Gastrocnemius medialis (tissue), 4 donors: ENCODE measurements around the gene EME1. TPM values are rescaled to one million over a fixed set of nuclear protein-coding genes. Genes with fewer than 3 reads are reported as not detected.
A peak's percentile ranks its signal among the peaks of the same experiment; 100 is the strongest.

Experiments used
- ATAC-seq, 2 donors: fragments of 150-250 bp; one replicate each; pipeline ENCODE4 v1.9.1; 2016
- DNase-seq, 2 donors: peaks; one replicate each; pipeline ENCODE4 v3.0.0-alpha.2; 2019
- H3K27ac ChIP-seq, 4 donors: fragments of 200-600 bp; sonication (generic); 1 replicate in 1 of 4; 2 replicates in 3 of 4; pipeline ENCODE4 v1.5.1; 2016 to 2018; ENCODE audit warnings: mild to moderate bottlenecking in 2 of 4, moderate library complexity in 1 of 4
- H3K27me3 ChIP-seq, 3 donors: fragments of 200-600 bp; sonication (generic) in 2 of 3; 1 replicate in 1 of 3; 2 replicates in 2 of 3; pipeline versions ENCODE4 v1.5.1 to v1.6.0; 2016 to 2019; ENCODE audit warnings: mild to moderate bottlenecking in 1 of 3, moderate library complexity in 1 of 3
- H3K36me3 ChIP-seq, 2 donors: fragments of 200-600 bp; sonication (generic) in 1 of 2; one replicate each; pipeline ENCODE4 v1.5.1; 2017 to 2018
- H3K4me1 ChIP-seq, 2 donors: fragments of 200-600 bp; sonication (generic) in 1 of 2; one replicate each; pipeline ENCODE4 v1.5.1; 2016 to 2017; ENCODE audit warnings: mild to moderate bottlenecking in 2 of 2
- H3K4me3 ChIP-seq, 4 donors: fragments of 200-600 bp; sonication (generic) in 3 of 4; 1 replicate in 1 of 4; 2 replicates in 3 of 4; pipeline ENCODE4 v1.5.1; 2016 to 2019; ENCODE audit warnings: mild to moderate bottlenecking in 2 of 4
- H3K9me3 ChIP-seq, 3 donors: fragments of 200-600 bp; sonication (generic) in 2 of 3; 1 replicate in 1 of 3; 2 replicates in 2 of 3; pipeline ENCODE4 v1.5.1; 2016 to 2019
- POLR2A ChIP-seq, 2 donors: fragments of 450-650 bp; IDR thresholded peaks; one replicate each; pipeline ENCODE4 v1.6.1; 2017; ENCODE audit warnings: antibody characterized with exemption in 2 of 2, mild to moderate bottlenecking in 2 of 2, moderate library complexity in 2 of 2
- in situ Hi-C, 4 donors: fragments of 200-750 bp; cut with MboI; loops; one replicate each; pipeline versions ENCODE4 v1.15.0 to v1.8.0; 2017; ENCODE audit warnings: low sequenced_read_pairs in 4 of 4
- intact Hi-C: fragments of 100-400 bp; cut with DNase I; formaldehyde crosslinking; loops from one replicate; pipeline ENCODE4 v1.15.1; 2023; ENCODE audit warnings: low total_unique reads
- total RNA-seq, 4 donors: library from RNA; depleted of rRNA; stranded (reverse); fragments of >200 nt; gene quantifications; one replicate each; pipeline versions ENCODE4 v1.1.0 to v1.2.3, GENCODE V29; 2016
- TF ChIP-seq, protein P1 (sequence below), 5 experiments: fragments of 450-650 bp in 3 of 5; fragments of 200-600 bp in 2 of 5; sonication (generic) in 2 of 5; IDR thresholded peaks in 4 of 5; conservative IDR thresholded peaks in 1 of 5; 1 replicate in 4 of 5; 2 replicates in 1 of 5; pipeline ENCODE4 v1.5.1; 2016 to 2019; ENCODE audit warnings: antibody characterized with exemption in 5 of 5, mild to moderate bottlenecking in 3 of 5, moderate library complexity in 3 of 5

EME1 gene
- total RNA-seq, 4 donors from 2014 or later: 0.82 to 0.95 TPM; not detected in 2

- ATAC-seq (no peak), DNase-seq (no peak)
- Histone ChIP-seq H3K27ac (no peak overlapping the region), H3K4me3 (peak overlapping the region in 1 of 4 donors; percentile 79), H3K4me1 (peaks cover 8 to 19% of the 10 kb centered on the region in 2 donors), H3K9me3 (no peaks in the 10 kb centered on the region), H3K27me3 (no peaks in the 10 kb centered on the region), H3K36me3 (no peaks in the 10 kb centered on the region)
- in situ Hi-C loops: no loop called here
- TF ChIP-seq, protein P1, sequence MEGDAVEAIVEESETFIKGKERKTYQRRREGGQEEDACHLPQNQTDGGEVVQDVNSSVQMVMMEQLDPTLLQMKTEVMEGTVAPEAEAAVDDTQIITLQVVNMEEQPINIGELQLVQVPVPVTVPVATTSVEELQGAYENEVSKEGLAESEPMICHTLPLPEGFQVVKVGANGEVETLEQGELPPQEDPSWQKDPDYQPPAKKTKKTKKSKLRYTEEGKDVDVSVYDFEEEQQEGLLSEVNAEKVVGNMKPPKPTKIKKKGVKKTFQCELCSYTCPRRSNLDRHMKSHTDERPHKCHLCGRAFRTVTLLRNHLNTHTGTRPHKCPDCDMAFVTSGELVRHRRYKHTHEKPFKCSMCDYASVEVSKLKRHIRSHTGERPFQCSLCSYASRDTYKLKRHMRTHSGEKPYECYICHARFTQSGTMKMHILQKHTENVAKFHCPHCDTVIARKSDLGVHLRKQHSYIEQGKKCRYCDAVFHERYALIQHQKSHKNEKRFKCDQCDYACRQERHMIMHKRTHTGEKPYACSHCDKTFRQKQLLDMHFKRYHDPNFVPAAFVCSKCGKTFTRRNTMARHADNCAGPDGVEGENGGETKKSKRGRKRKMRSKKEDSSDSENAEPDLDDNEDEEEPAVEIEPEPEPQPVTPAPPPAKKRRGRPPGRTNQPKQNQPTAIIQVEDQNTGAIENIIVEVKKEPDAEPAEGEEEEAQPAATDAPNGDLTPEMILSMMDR (IDR thresholded peaks at IDR 0.05 in 4 of 5, conservative IDR thresholded peaks at IDR 0.05 in 1 of 5): no peak
- no peak for TF ChIP-seq POLR2A (IDR thresholded peaks at IDR 0.05)
- intact Hi-C loops: loop anchor here (2.0 kb wide), 1 partner anchor 28 kb away; the partner anchor contains the start of genes EME1 and MRPL27
Measured at GRCh38 chr17:50344731-50345365, 28.2 kb upstream of the EME1 start.

DNA sequence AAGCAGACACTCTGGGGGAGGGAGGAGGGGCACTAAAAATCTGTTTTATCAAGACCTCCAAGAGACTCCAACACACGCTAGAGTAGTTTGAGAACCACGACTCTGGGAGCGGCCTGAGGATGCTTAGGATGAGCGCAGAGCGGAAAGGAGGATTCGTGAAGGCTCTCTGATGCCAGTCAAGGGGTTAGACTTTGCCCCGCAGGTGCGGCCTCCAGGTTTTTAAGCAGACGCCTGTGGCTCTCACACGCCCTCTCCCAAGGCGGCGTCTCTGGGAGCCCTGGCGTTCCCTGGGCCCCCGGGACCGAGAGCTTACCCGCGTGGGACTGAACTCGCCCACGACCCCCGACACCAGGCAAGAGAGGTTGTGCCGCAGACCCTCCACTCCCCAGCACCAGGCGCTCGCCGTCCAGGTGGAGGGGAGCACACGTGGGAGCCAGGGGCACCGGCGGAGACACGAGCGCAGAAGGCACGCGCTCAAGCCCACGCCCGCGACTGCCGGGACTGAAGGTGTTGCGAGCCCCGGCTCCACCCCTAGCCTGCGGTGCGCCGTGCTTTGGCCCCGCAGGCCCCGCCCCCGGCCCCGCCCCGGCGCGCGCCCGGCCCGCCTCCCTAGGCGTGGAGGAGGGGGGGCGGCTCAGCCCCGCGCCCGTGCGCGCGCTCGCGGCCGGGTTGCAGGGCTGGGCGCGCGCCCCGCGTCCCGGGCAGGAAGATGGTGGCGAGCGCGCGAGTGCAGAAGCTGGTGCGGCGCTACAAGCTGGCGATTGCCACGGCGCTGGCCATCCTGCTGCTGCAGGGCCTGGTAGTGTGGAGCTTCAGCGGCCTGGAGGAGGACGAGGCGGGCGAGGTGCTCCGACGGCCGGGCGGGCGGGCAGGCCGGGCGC is 27.4 kb upstream of the EME1 start, which contains the start of gene XYLT2:
TSS of gene XYLT2 (plus strand) at position 695 of the 881 bp plus-strand sequence. CDS start at position 710, 15 bp downstream.
- Histone ChIP-seq H3K27me3 (no peaks in the 10 kb centered on the region), H3K27ac (peak within 1 kb of the TSS; percentile 69 to 76 (median 73)), H3K36me3 (no peaks in the 10 kb centered on the region), H3K9me3 (no peaks in the 10 kb centered on the region), H3K4me1 (peaks cover 8 to 19% of the 10 kb centered on the region in 2 donors), H3K4me3 (peak within 1 kb of the TSS; percentile 76 to 89 (median 84))
- peak; percentile 77 to 90 for ATAC-seq
- intact Hi-C loops: loop anchor here (2.0 kb wide), 1 partner anchor 27 kb away; the partner anchor contains the start of genes EME1 and MRPL27
- peak; percentile 72 to 82 for DNase-seq
- peak; percentile 50 to 63 for TF ChIP-seq POLR2A (IDR thresholded peaks at IDR 0.05)
- TF ChIP-seq, protein P1 (IDR thresholded peaks at IDR 0.05 in 4 of 5, conservative IDR thresholded peaks at IDR 0.05 in 1 of 5): no peak
- in situ Hi-C loops: no loop called here

DNA sequence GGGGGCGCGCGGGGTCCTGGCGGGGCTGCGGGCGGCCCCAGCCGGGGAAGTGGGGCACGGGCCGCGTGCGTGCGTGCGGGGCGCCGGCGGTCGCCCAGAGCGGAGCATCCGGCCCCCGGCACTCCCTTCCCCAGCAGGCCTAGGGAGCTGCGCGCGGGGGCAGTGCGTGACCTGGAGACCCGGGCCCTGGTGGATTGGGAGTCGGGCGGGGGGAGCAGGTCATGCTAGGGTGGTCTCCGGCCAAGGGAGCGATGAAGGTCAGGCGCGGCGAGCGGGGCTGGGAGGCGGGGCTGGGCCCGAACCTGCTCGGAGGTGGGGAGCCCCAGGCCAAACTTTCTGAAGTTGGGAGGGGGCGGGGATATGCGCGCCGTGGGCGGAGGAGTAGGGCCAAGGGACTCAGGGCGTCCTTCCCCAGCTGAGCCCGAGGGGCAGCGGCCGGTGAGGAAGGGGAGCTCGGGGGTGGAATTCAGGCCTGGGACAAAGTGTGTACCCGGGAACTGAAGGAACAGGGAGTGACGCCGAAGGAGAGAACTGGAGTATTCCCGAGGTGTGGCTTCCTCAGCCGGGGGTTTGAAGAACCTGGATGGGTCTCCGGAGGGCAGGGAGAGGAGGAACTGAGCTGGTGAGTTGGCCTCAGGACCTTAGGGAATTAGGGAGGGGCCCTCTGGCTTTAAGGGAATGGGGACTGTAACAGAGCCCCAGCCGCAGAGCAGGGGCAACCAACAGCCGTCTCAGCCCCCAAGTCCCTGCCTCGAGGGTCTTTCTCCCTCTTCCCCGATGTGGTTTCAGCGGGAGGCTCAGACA is 26.5 kb upstream of the EME1 start:
- intact Hi-C loops (no loop called here), in situ Hi-C loops (no loop called here)
- no peak for TF ChIP-seq POLR2A (IDR thresholded peaks at IDR 0.05)
- TF ChIP-seq, protein P1 (IDR thresholded peaks at IDR 0.05 in 4 of 5, conservative IDR thresholded peaks at IDR 0.05 in 1 of 5): no peak
- Histone ChIP-seq H3K4me1 (peaks cover 8 to 19% of the 10 kb centered on the region in 2 donors), H3K9me3 (no peaks in the 10 kb centered on the region), H3K27me3 (no peaks in the 10 kb centered on the region), H3K36me3 (no peaks in the 10 kb centered on the region), H3K4me3 (peak overlapping the region; percentile 76 to 89 (median 84)), H3K27ac (peak overlapping the region; percentile 50 to 76 (median 64))
- DNase-seq (peak in 1 of 2 donors; percentile 33), ATAC-seq (peak; percentile 51 to 55)

GRCh38 chr17:50347117-50347893 is 25.7 kb upstream of the EME1 start:
- DNase-seq (no peak), ATAC-seq (no peak)
- no peaks in the 10 kb centered on the region for H3K9me3 ChIP-seq
- peak overlapping the region; percentile 76 to 89 (median 84) for H3K4me3 ChIP-seq
- H3K27ac ChIP-seq: peak overlapping the region in 2 of 4 donors; percentile 69 to 76
- intact Hi-C loops: no loop called here
- peaks cover 8 to 19% of the 10 kb centered on the region in 2 donors for H3K4me1 ChIP-seq
- H3K36me3 ChIP-seq: no peaks in the 10 kb centered on the region
- H3K27me3 ChIP-seq: no peaks in the 10 kb centered on the region
- TF ChIP-seq POLR2A (IDR thresholded peaks at IDR 0.05): no peak
- TF ChIP-seq, protein P1 (IDR thresholded peaks at IDR 0.05 in 4 of 5, conservative IDR thresholded peaks at IDR 0.05 in 1 of 5): no peak
- in situ Hi-C loops: no loop called here
